ENCODE data around the gene PCDH15.

PCDH15 gene

DNA sequence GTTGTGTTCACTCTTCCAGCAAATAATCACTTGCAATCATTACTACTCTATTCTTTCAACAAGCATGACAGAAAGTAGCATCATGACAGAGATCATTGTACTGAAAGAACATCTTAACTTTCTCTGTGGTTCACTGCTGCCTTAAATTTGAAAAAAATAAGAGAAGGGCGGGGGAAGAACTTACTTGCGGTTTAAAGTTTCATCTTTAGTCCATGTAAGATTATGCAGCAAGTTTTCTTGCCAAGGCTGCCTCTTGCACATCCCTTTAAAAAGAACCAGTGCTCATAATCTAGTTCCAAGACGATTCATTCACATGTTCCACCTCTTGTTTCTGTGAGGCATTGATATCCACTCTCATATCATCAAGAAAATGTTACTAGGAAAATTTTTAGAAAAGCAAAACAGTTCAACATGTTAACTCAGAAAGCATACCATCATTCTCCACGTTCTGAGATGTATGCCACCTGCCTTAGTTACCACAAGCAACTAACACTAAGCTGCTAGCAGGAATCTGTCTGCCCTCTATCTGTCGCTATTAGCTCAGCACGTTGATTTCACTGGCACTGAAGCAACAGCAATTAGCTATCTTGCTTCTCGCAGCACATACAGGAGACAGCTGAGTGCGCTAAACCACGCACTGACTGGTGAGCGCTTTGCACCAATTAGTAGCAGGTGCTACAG, at the start of gene PCDH15:
PCDH15 (minus strand) TSS at position 491 of the 681 bp plus-strand sequence. CDS start 136,969 bp downstream, outside the sequence.
- DNase-seq (ENCODE audit: low spot score), result peak; percentile 48

DNA sequence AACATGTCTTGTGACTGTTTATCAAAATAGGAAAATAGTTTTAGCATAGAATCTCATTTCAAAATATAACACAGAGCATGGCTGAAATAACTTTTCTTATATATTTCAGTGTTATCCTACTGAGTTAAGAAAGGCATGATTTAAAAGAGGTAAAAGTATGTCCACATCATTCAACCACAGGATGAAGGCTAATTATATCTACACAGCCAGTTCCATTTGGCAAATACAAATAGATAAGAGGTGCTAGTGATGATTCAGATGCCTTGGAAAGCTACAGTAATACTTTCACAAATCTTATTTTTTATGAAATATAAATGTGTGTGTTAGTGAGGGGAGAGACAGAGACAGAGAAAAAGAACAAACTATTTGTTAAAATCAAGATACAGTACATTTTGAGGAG, 42.9 kb upstream of the PCDH15 start:
- no peak for DNase-seq (ENCODE audit: low spot score)

DNA sequence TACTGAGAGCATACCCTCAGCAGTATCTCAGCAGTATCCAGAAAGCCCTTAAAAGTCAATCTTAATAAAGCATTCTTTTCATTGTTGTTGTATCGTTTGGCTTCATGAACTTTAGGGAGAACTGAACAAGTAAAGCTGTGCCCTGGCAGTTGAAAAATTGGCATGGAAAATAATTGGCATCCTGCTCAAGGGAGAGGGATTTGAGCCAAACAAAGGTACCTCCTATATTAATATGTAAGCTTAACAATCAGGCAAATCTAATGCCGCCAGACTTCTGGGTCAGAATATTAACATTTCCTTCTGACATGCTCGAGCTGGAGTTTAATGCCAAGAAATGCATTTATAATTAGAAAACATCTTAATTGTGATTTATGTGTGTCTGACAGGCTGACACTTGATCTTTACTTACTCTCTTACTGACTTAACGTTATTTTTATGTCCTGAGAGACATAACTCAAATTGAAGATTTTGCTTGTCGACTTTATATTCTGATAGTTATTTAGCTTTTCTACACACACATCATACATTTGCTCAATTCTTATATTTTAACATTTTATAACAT, 42.1 kb upstream of the PCDH15 start:
- DNase-seq (ENCODE audit: low spot score), result no peak

DNA sequence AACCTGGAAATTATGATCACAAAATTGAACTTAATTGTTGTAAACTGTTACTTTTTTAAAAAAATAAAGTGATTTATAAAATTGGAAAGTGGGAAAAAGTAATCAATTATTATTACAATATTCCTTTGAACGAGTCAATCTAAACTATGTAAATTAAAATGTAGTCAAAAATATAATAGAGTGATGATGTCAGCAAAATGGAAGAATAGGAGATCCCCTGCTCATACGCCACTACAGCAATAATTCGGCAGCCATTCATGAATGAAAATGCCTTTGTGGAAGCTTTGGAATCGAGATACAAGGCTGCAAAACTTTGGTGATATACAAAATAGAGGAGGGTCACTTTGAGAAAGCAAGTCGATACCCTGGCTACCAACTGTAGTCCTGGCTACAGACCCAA, 36.4 kb upstream of the PCDH15 start:
- DNase-seq (ENCODE audit: low spot score), result no peak

DNA sequence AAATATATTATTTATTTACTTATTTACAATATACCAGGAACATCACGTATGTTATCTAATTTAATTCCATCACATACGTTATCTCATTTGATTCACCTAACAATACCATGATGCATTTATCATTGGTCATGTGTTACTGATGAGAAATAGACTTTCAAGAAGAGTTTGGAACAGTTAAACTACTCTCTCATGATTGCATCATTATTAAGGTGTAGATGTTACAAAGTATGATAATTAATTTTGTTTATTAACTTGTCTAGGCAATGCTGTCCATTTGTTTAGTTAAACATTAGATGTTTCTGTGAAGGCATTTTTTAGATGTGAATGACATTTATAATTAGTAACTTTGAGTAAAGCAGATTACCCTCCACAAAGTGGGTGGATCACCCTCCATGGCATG, 32.0 kb upstream of the PCDH15 start:
- DNase-seq (ENCODE audit: low spot score), result no peak

DNA sequence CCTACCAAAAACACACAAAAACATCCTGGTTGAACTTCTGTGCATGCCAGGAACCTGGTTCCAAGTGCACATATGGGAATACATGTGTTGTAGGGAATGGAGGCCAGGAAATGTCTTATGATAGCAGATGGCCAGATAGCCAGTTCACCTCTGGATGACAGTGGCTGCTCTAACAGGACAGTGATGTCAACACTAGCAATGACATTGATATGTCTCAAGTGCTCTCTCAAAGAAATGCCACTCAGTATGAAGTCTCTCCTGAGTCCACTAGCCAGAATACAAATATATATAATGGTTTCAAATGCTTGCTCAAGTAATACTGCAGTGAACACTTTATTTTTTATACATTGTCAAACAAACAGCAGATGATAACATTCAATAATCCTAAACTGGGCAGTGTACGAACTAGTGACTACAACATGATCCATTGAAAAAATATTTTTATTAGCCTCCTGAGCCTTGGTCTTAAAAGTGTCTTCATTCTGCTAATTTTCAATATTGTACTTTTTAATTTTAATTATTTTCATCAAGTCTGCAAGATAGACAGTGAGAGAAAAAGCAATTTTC, 26.0 kb upstream of the PCDH15 start:
- no peak for DNase-seq (ENCODE audit: low spot score)

DNA sequence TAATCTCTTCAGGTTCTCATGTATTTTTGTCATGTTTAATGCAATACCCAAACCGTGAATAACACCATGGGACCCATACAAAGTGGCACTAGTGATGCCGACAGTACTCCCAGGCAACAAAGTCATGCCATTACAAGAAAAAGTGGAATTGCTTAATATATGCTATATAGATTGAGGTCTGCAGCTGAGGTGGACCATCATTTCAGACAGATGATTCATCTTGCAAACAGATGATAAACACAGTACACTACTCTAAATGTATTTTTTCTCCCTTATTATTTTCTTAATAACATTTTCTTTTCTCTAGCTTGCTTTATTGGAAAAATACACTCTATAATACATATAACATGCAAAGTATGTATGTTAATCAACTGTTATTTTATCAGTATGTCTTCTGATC, 14.6 kb upstream of the PCDH15 start:
- no peak for DNase-seq (ENCODE audit: low spot score)

DNA sequence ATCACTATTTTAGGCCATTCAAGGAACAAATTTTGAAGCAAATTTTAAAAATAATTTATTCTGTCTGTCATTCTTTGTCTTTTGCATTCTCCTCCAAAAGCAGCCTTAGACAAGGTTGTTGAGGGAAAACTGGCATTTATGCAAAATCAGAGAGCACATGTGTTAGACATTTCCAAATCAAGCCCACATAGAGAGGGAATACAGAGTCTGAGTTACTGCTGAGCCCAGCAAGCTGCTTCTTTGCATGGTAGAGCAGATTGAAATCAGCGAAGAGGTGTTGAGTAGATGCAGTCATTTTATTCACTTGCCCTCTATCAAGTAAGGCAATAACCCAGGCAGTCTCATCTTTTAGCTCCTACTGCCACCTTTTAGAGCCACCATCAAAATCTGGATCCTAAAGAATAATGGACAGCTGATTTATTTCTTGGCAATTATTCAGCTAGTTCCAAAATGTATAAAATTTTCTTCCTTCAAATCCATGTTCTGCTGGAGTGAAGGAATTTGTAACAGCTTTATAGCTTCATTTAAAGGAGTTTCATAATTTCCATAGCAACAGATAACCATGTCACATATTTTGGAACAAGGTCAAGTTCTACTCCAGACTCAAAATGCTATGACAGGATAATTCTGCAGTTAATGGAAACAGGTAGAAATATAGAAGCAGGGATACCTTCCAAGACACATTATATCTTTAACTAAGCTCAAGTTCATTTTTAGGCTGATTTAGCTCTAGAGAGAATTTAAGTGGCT, 7.3 kb upstream of the PCDH15 start:
- DNase-seq (ENCODE audit: low spot score), result no peak

DNA sequence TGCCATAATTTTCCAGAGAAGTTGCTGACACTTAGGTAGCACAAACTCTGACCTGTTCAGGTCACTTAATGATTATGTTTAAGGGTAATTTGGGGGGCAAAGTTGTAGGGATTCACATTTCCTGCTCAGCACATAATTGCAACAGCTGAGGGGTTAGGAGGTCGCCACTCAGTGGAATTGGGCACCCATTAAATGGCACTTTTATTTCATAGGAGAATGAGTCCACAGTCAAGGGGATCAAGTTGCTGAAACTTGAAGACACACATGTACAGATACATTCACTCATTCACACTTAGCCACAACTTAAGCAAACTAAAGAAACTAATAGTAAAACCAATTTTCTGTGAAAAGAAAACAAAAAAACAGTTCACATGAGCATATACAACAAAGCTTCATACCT, 1.5 kb downstream of the PCDH15 start:
- DNase-seq (ENCODE audit: low spot score), result no peak

DNA sequence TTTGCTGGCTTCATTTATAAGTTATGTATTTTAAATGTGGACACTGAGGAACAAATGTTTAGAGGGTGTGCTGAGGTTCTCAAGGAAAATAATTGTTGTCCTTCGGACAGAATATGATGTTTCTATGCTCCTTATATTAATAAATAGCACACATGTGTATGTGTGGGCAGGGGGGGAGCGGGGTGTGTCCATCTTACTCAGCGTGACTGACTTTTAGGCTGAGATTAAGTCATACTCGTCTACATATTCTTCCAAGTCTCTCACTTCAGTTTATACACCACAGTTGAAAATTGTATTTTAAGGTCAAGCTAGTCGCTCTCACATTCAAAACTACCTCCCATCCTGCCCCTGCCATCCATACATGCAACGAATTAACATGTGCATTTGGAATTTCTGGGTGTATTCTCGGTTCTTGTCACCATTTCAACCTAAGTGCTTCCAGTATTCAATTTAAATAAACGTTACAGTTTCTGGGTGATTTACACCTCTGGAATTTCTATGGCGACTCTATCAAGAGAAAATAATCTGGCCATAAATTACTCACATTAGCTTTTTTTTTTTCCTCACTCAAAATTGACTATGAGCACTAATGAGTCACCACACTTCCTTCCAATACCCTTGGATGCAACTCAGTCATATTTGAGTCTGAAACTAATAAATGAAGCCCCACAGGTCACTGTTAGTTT, 3.3 kb downstream of the PCDH15 start:
- DNase-seq (ENCODE audit: low spot score), result no peak

DNA sequence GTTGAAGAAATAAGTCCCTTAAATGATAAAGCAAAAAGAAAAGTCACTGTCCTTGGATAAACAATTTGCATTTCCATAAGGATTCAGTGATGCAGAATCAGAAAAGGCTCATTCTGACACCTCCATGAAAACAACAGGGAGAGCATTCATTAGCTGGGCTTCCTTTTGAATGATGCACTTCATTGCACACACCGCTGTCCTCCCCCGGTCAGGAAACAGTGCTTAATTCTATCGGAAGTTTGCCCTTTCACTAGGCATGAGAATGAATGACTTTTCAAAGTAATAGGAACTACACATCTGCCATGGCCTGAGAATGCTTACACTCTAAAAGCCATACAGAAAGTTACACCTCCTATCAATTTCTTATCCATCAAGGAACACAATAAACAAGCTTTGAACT, 4.2 kb downstream of the PCDH15 start:
- no peak for DNase-seq (ENCODE audit: low spot score)

DNA sequence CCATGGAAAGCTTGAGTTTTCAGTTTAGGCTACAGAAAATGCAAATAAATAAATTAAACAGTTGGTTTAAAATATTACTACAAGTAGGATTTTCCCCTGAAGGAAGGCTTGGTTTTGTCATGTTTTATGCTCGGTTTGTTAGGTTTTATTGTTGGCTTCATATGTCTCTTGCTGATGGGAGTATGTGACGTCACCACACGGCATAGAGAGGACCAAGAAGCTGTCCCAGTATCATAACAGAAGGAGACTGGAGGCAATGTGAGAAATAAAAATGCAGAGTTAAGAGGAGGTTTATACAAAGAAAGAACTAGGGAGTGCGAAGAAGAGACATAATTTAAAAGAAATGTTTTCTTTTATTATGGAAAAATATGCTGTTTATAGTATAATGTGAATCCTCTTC, 24.4 kb downstream of the PCDH15 start:
- no peak for DNase-seq (ENCODE audit: low spot score)

DNA sequence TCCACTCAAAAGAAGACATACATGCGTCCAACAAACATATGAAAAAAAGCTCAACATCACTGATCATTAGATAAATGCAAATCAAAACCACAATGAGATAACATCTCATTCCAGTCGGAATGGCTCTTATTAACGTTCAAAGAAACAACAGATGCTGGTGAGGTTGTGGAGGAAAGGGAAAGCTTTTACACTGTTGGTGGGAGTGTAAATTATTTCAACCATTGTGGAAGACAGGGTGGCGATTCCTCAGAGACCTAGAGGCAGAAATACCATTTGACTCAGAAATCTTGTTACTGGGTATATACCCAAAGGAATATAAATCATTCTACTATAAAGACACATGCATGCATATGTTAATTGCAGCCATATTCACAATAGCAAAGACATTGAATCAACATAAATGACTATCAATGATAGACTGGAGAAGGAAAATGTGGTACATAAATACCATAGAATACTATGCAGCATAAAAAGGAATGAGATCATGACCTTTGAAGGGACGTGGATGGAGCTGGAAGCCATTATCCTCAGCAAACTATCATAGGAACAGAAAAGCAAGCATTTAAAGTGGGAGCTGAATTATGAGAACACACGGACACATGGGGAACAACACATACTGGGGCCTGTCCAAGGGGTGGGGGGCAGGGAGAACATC, 28.4 kb downstream of the PCDH15 start:
- DNase-seq (ENCODE audit: low spot score), result no peak

DNA sequence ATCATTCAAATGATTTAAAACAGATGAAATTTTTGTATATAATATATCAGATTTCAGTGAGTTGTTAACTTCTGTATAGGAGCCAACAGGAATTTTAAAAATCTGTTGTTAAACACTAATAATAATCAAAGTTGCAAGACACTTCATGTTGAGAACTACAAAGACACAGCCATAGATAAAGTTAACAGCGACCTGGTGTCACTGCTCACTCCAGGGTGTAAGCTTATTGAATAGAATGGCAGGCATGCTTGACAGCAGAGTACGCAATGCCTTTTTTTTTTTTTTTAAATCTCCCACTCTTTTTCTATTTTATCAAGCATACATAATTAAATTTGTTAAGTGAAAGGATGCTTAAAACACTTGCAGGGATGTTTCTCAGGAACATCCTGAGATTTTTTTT, 32.0 kb downstream of the PCDH15 start:
- DNase-seq (ENCODE audit: low spot score), result no peak

DNA sequence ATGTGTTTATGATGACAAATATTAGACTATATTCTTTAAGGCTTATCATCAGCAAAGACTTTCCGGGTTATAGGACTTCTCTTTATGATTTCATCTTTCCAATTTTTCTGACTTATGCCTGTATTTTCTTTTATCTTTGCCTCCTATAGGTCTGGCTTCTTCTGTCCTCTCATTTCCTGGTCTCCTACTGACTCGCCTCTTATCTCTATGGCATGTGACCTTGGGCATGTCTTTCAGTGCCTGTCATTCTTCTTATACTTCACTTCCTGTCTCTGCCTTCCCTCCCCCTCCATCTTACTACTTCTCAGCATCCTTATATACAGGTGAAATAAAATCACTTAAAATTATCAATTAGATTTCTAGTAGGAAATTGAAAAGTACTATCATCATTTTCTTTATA, 42.2 kb downstream of the PCDH15 start:
- DNase-seq (ENCODE audit: low spot score), result no peak

DNA sequence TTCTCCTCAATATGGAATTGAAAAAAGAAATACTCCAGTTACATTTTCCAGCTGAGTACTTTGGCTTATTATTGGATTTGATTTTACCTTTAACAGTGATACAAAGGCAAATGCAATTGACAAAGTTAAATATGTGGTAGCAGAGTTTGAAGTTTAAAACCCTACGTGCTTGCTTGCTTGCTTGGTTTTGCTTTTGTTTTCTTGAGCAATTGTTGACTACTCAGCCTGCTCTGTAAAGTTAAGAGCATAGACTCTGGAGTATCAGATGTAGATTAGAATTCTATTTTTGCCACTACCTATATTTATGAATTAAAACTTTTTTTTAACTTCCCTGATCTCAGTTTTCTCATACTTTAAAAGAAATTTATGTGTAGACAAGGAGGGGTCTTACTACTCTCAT, 51.4 kb downstream of the PCDH15 start:
- DNase-seq (ENCODE audit: low spot score), result no peak

DNA sequence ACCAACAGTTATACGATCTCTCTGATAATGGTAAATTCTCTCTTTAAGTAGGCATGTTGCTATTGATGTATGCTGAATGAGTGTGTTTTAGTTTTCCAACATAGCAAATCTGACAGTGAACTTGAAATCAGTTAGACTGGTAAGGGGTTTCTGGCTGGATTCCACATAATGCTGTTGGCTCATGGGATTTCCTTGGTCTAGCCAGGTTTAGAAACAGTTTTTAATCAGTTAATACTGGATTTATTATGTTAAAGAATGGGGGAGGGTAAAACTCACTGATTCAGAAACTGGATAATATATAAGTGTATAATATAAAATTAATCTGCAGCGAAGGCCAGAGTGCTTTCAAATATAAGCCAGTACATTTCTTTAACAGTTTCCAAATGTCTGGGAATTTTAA, 55.6 kb downstream of the PCDH15 start:
- DNase-seq (ENCODE audit: low spot score), result no peak

DNA sequence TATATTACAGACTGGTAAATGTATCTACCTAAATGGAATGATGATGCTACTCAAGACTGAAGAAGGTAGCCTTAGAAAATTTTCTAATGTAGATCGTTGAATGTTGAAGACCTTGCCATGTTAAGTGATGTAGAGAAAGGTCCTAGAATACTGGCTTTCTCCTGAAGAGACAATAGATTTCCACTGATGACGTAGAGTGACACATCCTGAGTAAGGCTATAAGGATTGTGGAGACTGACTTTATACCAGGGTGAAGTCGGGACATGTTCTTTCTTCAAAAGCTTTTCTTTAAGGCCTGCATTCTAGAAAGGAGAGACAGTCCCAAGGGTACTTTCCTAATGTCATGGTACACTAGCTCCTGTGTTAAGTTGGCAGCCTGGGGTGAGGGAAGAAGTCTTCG, 58.6 kb downstream of the PCDH15 start:
- no peak for DNase-seq (ENCODE audit: low spot score)

DNA sequence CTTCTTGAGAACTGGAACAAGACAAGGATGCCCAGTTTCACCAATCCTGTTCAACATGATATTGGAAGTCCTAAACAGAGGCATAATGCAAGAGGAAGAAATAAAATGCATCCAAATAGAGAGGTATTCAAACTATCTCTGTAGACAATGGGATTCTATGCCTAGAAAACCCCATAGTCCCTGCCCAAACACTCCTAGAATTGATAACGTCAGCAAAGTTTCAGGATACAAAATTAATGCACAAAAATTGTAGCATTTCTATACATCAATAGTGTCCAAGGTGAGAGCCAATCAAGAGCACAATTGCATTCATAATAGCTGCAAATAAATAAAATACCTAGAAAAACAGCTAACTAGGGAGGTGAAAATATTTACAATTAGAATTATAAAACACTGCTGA, 72.5 kb downstream of the PCDH15 start:
- no peak for DNase-seq (ENCODE audit: low spot score)

DNA sequence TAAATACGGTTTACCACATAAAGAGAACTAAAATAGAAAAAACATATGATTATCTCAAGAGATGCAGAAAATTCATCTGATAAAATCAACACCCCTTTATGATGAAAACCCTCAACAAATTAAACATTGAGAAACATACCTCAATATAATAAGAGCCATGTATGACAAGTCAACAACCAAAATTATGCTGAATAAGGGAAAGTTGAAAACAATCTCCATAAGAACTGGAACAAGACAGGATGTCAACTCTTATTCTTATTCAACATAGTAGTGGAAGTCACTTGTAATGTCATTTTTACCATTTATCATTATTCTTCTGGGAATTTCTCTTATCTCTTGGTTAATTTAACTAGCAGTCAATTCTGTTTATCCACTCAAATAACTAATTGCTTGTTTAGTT, 79.0 kb downstream of the PCDH15 start:
- DNase-seq (ENCODE audit: low spot score), result no peak

DNA sequence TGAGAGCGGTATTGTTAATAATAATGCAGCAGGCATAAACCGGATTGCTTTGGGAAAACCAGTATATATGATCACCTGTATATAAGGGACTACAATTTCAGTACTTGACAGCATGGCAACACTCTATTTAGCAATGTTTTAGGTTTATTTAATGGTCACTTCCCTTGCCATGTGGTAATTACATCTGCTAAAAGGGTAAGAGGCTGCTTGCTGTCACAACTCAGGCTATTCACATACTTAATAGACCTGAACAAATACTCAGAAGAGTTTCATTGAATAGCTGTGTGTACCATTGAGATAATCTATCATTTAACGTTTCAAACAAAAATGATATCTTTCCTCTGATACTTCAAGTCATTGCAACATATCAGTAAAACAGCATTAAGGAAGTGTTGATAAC, 90.1 kb downstream of the PCDH15 start:
- no peak for DNase-seq (ENCODE audit: low spot score)

DNA sequence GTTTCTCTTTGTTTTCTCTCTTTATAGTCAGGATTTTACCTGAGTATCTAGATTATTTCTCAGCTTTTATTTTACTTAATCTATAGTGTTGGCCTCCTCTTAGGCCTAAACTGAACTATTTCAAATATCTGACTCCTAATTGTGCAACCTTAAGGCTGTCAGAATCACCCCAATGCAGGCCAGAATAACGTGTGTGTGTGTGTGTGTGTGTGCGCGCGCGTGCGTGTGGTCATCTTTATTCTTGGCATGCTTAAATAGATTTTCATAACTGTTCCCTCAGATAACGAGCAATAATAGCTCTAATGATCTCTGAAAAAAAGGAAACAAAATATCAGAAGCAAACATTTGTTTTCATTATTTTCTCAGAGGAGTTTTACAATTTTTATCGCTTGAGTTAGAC, 92.4 kb downstream of the PCDH15 start:
- no peak for DNase-seq (ENCODE audit: low spot score)
